Measurements from ENCODE around the gene EDN3. TPM values are rescaled to one million over a fixed set of nuclear protein-coding genes. Genes with fewer than 3 reads are reported as not detected.

The EDN3 gene
- total and polyA plus RNA-seq, 9 of the 15 experiments (the other 6 are each of a cell fraction or from before 2014, with no cell fraction given), result not detected

DNA sequence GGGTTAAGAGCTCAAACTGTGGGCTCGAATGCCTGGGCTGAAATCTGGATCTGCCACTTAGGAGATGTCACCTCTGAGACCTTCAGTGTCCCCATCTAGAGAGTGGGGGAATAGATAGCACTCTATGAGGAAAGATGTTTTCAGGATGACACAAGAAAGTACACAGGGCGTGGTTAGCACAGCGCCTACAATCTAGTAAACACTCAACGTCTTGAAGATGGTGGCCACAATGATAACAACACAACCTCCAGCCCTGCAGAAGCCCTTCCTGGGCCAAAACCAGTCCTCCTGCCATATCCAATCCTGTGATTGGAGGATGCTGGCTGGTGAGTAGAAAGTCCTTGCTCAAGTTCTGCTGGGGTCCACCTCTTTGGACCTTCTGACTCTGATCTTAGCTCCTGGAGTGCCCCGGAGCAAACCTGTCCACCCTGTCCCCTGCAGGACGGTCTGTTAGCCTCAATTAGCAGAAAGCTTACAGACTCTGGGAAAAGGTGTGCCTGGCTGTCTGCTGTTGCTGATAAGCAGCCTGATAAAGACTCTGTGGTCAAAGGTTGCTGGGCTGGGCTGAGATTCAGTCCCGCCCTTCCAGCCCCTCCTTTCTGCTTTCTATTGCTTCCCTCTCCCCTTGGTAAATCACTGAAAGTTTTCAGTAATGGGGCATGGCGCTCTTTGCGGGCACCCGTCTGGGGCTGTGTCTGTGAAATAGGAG lies 8.2 kb downstream of the EDN3 start (continued):
- TF ChIP-seq, protein P1, sequence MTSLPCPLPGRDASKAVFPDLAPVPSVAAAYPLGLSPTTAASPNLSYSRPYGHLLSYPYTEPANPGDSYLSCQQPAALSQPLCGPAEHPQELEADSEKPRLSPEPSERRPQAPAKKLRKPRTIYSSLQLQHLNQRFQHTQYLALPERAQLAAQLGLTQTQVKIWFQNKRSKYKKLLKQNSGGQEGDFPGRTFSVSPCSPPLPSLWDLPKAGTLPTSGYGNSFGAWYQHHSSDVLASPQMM (CRISPR knock-in tag; IDR thresholded peaks at IDR 0.05), result no peak
- TF ChIP-seq TAL1 (IDR thresholded peaks at IDR 0.05), result peak; percentile 40
- no peak for TF ChIP-seq HDAC1 (IDR thresholded peaks at IDR 0.05)

DNA sequence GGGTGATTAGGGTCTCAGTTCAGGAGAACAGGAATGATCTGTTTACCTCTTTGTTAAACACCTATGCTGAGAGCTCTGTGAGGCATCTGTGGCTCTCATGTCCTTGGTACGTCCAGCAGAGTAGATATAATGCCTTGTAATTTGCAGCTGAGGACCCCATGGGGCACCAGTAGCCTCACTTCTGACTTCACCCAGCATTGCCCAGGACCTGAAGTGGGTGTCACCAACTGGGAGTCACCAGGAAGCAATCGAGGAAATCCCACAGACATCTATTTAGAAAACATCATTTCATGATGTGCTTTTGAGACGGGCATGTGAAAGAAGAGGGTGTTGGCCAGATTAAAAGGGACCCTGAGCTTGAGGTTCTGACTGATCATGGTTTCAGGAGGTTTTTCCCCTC lies 8.8 kb downstream of the EDN3 start:
- Histone ChIP-seq H2AFZ (ENCODE audit: low read depth, low read length) (no peak overlapping the region), H3K4me1 (replicated peaks in 1 of 2; ENCODE audit: control insufficient read depth in 2 of 2, insufficient read depth in 2 of 2, low read length in 2 of 2) (no peaks in the 10 kb centered on the region; a peak in 1 of 5 replicates), H3K9ac (ENCODE audit: insufficient read depth in 1 of 2, low read depth in 2 of 2, low read length in 2 of 2) (no peak overlapping the region), H4K20me1 (replicated peaks; ENCODE audit: control insufficient read depth, insufficient read depth, low read length) (peaks cover 3% of the 10 kb centered on the region; the same call in 1 of the 2 replicates), H3K4me2 (ENCODE audit: insufficient read depth, low read length) (no peak overlapping the region), H3K79me2 (ENCODE audit: control insufficient read depth, insufficient read depth, low read length) (no peaks in the 10 kb centered on the region), H3K27ac (ENCODE audit: extremely low read depth, low read depth, low read length) (no peak overlapping the region), H3K9me1 (ENCODE audit: control insufficient read depth, insufficient read depth, low read length) (no peaks in the 10 kb centered on the region), H3K4me3 (no peak overlapping the region), H3K27me3 (ENCODE audit: control insufficient read depth in 2 of 2, insufficient read depth in 2 of 2, low read length in 2 of 2) (peaks cover 2 to 20% of the 10 kb centered on the region in 2 experiments; a peak in 2 of 5 replicates), H3K36me3 (ENCODE audit: control insufficient read depth, insufficient read depth, low read length) (no peaks in the 10 kb centered on the region), H3K9me3 (replicated peaks; ENCODE audit: control insufficient read depth, insufficient read depth, low read depth, low read length) (no peaks in the 10 kb centered on the region)
- DNase-seq (ENCODE audit: extremely low read depth in 1 of 4, low spot score in 3 of 4) (no peak), FAIRE-seq (no peak), ATAC-seq (no peak)
- CTCF ChIA-PET (ENCODE audit: low intra/inter-chr PET ratio), result no interaction called here
- intact Hi-C loops (cut with micrococcal nuclease) (no loop called here), in situ Hi-C loops (cut with MboI) (no loop called here)
- no peak for TF ChIP-seq EGR1 (conservative IDR thresholded peaks at IDR 0.05)
- no peak for TF ChIP-seq RFX5 (IDR thresholded peaks at IDR 0.05; ENCODE audit: low read depth, low read length)
- no peak for TF ChIP-seq SMAD1 (IDR thresholded peaks at IDR 0.05; ENCODE audit: low read depth, low read length, partially characterized antibody)
- TF ChIP-seq KLF1 (tag; IDR thresholded peaks at IDR 0.05), result no peak
- TF ChIP-seq SNIP1 (IDR thresholded peaks at IDR 0.05; ENCODE audit: low read depth), result no peak
- no peak for TF ChIP-seq POLR2AphosphoS2 (IDR thresholded peaks at IDR 0.05; ENCODE audit: low read length)
- TF ChIP-seq, protein P2, sequence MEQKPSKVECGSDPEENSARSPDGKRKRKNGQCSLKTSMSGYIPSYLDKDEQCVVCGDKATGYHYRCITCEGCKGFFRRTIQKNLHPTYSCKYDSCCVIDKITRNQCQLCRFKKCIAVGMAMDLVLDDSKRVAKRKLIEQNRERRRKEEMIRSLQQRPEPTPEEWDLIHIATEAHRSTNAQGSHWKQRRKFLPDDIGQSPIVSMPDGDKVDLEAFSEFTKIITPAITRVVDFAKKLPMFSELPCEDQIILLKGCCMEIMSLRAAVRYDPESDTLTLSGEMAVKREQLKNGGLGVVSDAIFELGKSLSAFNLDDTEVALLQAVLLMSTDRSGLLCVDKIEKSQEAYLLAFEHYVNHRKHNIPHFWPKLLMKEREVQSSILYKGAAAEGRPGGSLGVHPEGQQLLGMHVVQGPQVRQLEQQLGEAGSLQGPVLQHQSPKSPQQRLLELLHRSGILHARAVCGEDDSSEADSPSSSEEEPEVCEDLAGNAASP (IDR thresholded peaks at IDR 0.05), result no peak
- no peak for TF ChIP-seq ATF7 (IDR thresholded peaks at IDR 0.05)
- TF ChIP-seq, protein P3, sequence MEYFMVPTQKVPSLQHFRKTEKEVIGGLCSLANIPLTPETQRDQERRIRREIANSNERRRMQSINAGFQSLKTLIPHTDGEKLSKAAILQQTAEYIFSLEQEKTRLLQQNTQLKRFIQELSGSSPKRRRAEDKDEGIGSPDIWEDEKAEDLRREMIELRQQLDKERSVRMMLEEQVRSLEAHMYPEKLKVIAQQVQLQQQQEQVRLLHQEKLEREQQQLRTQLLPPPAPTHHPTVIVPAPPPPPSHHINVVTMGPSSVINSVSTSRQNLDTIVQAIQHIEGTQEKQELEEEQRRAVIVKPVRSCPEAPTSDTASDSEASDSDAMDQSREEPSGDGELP (CRISPR knock-in tag; IDR thresholded peaks at IDR 0.05; ENCODE audit: borderline replicate concordance), result no peak
- no TSS peak for BruUV-seq (replicated peaks)
- WGBS (ENCODE audit: insufficient coverage, low coverage, missing lambda C conversion rate), result 0% methylated on average over 3 of the region's 3 CpGs
- POLR2A ChIA-PET, result no interaction called here

Measured in K562 (cell line).